RCC 7860 (cell line): ENCODE measurements around the gene C14orf180.
A peak's percentile ranks its signal among the peaks of the same experiment; 100 is the strongest.

Experiments
- DNase-seq: peaks from one replicate; pipeline ENCODE4 v3.0.0-alpha.2; 2015; ENCODE audit warnings: low spot score
- FAIRE-seq: peaks from 2 replicates; lab custom pipeline; 2012; peaks lifted over from hg19 to GRCh38; lab: Jason Lieb, UNC

C14orf180 gene

DNA sequence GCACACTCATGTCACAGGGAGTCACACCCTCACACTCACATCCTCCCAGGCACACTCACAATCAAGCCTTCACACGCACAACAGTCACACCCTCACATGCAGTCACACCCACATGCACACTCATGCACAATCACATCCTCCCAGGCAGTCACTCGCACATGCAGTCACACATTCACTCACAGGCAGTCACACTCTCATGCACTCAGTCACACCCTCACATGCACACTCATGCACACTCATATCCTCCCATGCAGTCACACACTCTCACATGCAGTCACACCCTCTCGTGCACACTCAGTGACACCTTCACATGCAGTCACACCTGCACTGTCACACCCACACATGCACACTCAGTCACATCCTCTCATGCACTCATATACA is 12.7 kb downstream of the C14orf180 start:
- no peak for FAIRE-seq
- no peak for DNase-seq

DNA sequence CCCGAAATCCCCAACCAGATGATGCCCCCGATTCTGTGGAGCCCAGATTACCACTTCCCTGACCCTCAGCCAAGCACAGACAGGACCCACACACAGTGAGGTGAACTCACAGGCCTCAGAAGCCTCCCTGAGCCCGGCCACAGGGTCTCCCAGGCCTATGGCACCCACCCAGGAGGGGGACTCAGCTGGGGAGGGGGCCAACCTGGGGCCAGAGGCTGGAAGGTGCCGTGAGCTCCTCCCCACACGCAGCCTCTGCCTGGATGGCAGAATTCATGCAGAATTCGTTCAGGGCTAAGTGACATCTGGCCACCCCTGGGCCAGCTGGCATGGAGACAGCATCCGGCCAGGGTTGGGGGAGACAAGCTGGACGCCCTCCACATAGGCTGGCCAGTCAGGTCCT is 13.2 kb downstream of the C14orf180 start:
- FAIRE-seq (no peak), DNase-seq (no peak)

DNA sequence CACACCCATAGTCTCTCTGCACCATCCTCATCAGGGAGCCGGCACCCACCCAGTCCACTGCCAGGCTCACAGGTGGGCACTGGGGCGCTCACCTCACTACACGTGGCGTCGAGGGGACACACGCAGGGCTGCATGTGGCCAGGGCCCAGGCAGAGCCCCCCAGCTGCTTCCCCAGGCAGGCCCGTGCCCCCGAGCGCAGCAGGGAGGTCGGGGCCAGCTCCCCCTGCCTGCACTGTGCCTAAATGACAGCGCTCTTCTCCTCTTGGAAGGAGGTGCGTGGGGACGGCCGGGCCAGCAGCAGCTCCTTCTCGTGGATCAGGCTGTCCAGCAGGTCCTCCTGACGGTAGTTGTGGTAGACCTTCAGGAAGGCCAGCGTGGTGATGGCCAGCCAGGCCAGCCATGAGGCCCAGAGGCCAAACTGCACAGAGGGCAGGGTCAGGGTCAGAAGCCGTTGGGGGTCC is 13.7 kb downstream of the C14orf180 start:
- FAIRE-seq (no peak), DNase-seq (no peak)

DNA sequence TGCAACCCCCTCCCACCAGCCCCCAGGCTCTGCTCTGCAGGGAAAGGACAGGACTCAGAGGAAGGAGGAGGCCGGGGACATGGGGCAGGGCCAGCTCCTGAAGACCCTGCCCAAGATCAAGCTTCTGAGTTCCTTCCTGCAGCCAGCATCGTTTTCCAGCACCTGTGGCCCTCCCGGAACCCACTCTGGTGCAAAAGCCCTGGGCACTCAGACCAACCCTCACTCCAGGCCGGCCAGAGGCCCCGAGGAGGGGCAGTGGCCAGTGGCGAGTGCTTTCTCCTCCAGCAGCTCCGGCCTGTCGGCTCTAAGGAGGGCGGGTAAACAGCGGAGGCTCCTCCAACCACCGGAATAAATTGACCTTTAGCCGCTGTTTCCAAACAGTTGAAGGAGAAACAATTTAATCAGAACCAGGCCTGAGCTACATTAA is 14.2 kb downstream of the C14orf180 start:
- FAIRE-seq = no peak
- no peak for DNase-seq

DNA sequence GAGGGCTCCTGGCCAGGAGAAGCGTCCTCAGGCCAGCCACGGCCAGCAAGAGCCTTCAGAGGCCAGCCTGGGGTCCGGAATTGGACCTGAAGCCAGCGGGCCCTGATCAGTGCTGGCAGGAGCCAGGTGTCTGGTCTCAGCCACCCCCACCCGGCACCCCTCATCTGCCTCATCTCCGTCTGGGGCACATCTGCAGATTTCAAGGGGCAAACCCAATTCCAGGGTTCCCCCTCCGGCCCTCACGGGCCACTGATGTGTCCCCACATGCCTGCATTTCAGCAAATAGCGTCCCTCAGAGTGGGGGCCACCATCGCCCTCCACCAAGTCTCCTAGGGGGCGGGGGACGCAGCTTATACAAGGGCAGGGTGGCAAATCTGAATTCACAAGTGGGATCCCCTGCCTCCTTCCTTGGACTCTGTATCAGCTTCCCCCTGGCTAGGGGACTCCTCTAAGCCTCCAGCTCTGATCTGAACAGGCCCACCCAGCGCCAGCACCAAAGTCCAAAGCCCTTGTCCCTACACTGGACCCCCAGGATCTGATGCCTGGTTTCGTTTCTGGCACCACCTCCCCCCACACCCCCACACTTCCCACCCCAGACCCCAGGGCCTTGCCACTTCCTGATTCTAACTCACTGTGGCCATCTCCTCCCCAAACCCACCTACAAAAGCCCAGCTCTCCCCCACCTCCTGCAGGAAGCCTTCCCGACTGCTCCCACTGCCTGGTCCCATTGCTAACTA is 14.9 kb downstream of the C14orf180 start:
- no peak for DNase-seq
- no peak for FAIRE-seq

DNA sequence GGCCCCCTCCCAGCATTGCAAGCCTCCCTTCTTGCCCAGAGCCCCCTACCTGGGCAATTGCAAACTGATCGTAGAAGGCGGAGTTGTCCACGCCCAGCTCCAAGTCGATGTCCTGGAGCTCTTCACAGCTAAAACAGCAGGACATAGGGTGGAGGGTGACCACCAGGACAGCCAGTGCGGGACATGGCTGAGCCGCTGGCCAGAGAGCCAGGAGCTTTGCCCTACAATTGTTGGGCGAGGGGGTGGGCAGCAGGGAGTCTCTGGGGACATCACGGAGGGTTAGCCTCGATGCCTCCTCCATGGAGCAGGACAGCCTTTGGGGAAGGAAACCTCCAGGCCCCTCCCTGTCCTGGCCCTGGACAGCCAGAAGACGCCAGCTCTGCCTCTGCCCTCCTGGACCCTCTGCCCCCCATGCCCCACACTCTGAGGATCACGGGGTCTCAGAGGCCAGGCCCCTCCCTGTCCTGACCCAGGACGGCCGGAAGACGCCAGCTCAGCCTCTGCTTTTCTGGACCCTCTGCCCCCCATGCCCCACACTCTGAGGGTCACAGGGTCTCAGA is 15.6 kb downstream of the C14orf180 start:
- DNase-seq (no peak), FAIRE-seq (no peak)

DNA sequence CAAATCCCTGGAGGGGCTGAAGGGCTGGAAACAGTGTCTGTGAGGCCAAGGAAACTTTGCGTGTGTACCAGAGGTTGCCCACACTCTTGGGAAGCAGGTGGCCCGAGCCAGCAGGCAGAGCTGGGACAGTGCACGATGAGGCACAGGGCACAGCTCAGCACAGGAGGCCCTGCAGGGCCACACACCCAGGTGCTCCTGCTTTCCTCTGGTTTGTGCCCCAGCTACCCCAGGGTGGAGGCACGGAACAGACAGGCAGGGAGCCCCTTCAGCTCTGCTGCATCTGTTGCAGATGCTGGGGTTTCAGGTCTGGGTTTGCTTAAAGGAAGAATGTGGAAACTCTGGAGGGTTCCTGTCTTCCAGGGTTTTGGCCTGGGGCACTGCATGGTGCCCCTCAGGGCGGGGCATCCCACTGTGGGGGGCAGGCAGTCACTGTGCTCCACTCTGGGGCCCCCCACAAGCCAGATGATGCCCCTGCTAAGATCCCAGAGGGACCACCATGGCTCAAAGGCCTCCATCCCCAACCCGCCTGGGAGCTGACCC is 16.4 kb downstream of the C14orf180 start:
- no peak for FAIRE-seq
- no peak for DNase-seq

DNA sequence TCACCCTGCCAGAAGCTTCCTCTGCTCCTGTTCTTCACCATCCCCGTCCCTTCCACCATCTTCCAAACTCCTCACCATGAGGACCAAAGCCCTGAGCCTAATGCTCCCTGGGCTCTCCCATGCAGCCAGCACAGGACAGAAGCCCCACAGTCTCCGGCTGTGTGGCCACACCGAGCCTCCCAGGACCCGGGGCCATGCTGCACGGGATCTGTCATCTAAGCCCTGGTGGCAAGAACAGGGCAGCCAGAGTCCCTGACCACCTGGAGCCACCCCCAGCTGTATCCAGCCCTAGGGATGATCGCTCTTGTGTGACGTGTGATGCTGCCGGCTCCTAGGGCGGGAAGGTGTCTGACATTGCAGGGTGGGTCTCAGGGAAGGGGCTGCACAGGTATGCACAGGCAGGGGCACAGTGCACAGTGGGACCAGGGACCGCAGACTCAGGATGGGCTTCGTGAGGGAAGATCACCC is 16.9 kb downstream of the C14orf180 start:
- FAIRE-seq = no peak

DNA sequence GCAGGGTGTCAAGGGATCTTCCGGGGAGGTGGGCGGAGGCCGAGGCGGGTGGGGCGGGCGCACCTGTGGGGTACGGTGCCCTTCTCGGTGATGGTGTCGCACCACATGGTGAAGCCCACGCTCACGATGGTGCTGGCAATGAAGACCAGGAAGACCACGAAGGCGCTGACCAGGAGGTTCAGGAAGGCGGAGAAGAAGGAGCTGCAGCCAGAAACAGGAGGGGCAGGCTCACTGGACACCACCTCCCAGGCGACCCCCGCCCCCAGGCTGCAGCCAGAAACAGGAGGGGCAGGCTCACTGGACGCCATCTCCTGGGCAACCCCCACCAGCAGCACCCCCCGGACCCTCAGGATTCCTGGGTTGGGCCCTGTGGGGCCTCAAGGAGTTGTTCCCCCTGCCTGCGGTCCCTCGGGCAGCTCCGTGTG is 17.4 kb downstream of the C14orf180 start:
- FAIRE-seq (no peak), DNase-seq (no peak)

More for the DNA sequence above, 16.9 kb downstream of the C14orf180 start:
- no peak for DNase-seq

DNA sequence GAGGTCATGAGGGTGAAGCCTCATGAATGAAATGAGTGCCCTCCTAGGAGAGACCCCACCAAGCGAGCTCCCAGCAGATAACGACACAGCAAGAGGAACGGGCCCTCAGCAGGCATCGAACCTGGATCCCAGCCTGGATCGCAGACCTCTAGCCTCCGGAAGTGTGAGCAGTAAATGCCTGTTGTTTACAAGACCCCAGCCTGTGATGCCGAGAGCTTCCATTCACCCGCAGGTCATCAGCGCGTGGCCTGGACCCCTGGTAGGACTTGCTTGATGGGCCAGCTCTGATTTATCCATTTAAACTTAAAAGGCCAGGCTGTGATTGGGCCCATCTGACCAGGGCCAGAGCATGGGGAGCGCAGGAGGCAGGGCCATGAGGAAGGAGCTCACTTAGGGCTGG is 18.0 kb downstream of the C14orf180 start:
- DNase-seq (no peak), FAIRE-seq (no peak)

DNA sequence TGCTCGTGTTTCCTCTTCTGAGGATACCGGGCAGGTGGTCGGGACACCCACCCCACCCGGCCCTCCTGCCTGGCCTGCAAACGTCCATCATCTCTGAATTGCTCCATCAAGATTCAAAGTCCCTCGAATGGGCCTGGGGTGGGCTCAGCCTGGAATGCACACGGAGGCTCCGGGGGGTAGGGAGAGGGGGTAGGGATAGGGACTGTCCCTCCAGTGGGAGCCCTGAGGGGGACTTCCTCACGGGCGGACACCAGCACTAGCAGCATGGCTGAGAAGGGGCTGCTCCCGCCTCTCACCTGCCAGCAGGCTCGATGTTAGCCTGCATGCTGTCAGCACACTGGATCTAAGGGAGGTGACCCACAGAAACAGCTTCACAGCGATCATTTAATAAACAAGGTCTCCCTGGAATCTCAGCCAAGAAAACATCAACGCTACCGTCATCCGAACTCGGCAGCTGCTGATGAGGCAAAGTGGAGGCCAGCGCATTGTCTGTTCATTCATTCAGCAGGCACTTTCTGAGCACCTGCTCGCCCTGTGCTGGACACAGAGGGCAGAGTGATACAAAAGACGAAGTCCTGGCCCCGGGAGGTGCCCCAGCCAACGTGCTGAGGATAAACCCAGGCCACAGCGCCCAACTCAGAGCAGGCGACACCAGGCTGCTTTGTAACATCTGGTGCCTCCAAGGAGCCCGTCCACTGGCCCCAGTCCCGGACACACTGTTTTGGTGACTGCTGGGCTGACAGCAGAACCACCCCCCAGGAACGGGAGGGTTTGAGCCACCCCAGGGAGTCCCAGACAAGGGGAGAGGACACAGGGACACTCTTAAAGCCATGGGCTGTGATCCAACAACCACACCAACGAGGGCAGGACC is 18.7 kb downstream of the C14orf180 start:
- no peak for FAIRE-seq
- no peak for DNase-seq

DNA sequence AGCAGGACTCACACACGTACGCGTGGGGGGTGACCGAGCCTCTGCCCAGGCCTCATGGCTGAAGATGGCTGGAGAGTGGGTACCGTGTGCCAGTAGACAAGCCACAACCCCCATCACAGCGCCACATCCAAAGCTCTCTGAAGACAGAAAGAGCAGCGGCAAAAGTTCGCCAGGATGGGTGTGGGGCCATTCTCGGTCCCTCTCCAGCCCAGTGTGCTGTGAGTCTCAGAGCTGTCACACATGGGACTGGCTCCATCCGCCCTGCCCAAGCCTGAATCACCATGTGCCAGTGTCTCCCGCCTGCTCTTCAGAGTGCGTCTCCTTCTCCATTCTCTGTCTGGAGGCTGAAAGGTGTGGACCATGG is 19.3 kb downstream of the C14orf180 start:
- no peak for DNase-seq
- FAIRE-seq = no peak

DNA sequence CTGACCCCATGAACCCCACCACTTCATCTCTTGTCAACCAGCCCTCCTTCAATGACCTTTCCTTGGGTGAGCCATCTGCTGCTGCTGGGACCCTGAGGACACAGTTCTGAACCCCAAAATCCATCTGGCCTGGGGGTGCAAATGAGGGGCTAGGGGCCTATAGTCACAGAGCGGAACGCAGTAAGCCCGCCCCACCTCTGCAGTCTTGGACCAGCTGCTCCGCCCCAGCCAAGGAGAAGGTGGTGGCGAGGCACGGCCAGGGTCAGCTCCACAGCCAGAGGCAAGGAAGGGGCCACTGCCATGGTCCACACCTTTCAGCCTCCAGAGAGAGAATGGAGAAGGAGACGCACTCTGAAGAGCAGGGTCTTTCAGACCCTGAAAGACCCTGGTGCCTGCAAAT is 19.9 kb downstream of the C14orf180 start:
- DNase-seq (no peak), FAIRE-seq (no peak)

DNA sequence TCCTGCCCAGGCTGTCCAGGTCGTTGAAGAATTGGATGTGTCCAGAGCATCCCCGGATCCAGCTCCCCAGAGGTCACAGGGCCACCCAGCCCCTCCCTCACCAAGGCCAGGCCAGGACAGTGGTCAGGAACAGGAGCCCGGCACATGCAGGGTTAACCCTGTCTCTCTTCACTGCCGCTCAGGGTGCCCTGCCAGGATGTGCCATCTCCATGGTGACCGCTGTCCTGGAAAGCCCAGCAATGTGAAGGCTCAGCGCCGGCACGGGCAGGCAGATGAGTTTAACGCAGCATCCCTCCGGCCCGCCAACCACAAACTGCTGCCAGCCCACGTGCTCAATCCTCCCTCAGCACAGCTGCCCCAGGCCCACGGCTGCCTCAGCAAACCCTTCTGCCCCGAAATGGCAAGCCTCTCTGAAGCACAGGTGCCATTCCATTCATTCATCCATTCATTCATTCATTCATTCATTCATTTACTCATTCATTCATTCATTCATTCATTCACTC is 20.6 kb downstream of the C14orf180 start:
- no peak for FAIRE-seq
- DNase-seq = peak; percentile 24

DNA sequence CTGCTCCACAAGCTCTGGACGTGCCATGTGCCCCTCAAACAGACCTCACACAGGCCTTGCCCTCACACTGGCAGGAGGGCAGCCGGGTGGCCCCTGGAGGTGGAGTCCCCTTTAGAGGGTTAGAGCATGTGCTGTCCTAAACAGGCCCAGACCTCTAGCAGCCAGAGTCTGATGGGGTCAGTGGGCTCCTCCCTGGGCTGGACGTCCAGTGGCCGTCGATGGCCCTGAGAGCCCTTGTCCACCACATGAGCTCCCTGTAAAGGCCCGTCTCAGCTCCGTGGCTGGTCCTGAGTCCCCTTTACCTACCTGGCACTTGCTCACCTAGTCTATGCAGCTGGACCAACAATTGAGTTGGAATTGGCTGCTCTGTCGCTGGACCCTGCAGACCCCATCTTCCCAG is 21.2 kb downstream of the C14orf180 start:
- FAIRE-seq (no peak), DNase-seq (no peak)

DNA sequence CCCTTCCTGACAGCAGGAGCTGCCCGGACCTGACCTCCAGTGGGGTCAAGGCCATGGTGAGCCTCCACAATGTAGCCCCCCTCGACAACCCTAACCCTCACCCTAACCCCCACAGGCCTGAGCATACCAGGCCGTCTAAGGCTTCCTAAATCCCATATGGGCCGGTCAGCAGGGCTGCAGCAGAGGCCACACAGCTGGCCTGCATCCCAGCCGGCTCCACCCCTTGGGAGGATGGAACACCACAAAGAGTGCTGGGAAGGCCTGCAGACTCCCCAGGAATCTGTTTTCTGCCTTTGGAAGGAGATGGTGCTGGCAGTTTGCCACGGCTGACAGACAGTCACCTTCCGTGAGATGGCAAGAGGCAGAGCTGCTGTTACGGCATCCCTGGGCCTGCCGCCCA is 22.2 kb downstream of the C14orf180 start:
- no peak for FAIRE-seq
- no peak for DNase-seq

DNA sequence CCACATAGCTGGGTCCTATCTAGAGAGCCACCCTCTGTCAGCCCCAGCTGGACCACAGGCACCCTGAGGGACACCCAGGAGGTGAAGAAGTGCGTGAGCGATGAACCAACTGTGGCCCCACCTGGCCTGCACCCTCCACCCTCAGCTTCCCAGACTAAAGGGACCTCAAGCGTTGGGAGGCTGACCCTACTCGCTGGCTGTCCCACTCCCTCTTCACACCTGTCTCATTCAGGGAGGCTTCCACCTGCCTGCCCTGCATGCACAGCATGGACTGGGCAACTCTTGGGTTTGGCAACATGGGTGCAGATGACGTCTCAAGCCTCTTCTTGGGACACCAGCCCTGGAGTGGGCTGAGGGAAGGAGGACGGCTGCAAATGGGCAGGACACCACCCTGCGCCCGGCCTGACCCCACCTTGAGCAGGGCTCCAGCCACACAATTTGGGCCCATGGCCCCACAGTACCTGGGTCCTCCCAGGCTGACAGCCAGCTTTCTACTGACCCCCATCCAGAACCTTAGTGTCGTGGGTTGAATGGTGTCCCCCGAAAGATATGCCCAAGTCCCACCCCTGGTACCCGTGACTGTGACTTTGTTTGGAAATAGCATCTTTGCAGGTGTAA is 22.9 kb downstream of the C14orf180 start:
- FAIRE-seq (no peak), DNase-seq (no peak)

DNA sequence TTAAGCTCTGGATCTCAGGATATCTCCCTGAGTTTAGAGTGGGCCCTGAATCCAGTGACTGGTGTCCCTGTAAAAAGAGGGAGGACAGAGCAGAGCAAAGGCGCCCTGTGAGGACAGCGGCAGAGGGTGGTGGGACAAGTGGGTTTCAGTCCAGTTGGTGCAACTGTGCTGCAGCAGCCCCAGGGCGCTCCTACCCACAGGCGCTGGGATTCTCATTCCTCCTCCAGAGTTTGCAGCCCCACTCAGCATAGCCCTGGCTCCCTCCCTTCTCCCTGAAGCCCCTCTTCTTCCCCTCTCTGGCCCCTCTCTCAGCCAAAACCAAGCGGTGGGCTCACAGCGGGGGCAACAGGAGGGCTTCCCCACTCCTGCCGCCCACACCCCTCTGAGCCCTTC is 23.4 kb downstream of the C14orf180 start:
- no peak for FAIRE-seq
- no peak for DNase-seq

DNA sequence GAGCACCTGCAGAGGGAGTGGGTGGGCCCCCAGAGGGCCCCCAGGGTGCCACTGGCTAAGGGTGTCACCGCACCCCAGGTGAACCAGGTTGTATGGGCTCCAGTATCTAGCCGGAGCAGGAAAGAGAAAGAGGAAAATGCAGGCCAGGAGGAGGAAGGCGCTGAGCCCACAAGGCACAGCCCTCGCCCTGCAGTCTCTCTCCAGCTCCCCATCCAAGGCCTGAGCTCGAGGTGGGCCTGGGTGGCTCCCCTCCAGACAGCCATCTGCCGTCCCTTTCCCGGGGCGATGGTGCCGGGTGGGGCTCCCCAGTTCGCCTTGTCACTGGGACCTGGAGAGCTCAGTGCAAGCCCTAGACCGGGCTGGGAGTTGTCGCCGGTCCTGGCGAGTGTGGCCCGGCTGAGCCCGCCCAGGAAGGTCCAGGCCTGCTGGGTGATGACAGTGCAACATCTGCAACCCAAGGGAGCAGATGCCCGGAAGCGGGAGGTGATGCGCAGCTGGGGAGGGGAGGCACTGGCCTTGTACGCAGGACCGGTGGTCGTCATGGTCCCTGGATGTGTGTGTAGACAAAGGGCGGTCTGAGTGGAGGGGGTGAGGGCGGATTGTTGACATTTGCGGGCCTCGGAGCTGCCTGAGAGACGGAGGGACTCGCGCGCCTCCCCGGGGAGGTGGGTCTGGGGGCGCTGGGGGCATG is 24.3 kb downstream of the C14orf180 start:
- FAIRE-seq = no peak
- no peak for DNase-seq
